Cardiac septum (tissue), 1 donor: ENCODE data around the gene ADAM17. TPM values are rescaled to one million over a fixed set of nuclear protein-coding genes. Genes with fewer than 3 reads are reported as not detected.
"Not testable (repeated sequence)": the region's sequence is repeated elsewhere in the genome, so short reads cannot be mapped to it uniquely, and the experiment has no call there.

Source experiments
- DNase-seq: peaks from one replicate; pipeline ENCODE4 v3.0.0-alpha.2; 2020; ENCODE audit warnings: low spot score
- intact Hi-C: fragments of 100-400 bp; cut with DNase I; formaldehyde crosslinking; loops from one replicate; pipeline ENCODE4 v1.14.0; 2022
- total RNA-seq: library from RNA; stranded (reverse); fragmentation: NEBNext Ultra II Directional; extraction: Animal tissue kit (Norgen Biotek cat#: 25700); gene quantifications from one replicate; pipeline ENCODE4 v1.2.1, GENCODE V29; 2021
- donor health status: DM: no; HTN: no; CAD: no.

The ADAM17 gene
- total RNA-seq, 1 donor from 2014 or later: 18.9 TPM

- intact Hi-C loops: no loop called here
- no peak for DNase-seq
Measured at GRCh38 chr2:9532421-9532820, 23.2 kb downstream of the ADAM17 start.

- no peak for DNase-seq
- intact Hi-C loops: no loop called here
Measured at GRCh38 chr2:9527995-9528787, 27.4 kb downstream of the ADAM17 start.

- no peak for DNase-seq
Measured at GRCh38 chr2:9525266-9525665, 30.4 kb downstream of the ADAM17 start.

GRCh38 chr2:9524291-9524690 lies 31.3 kb downstream of the ADAM17 start:
- intact Hi-C loops: no loop called here
- no peak for DNase-seq

More at GRCh38 chr2:9525266-9525665, 30.4 kb downstream of the ADAM17 start:
- intact Hi-C loops: no loop called here

- intact Hi-C loops: no loop called here
- no peak for DNase-seq
Measured at GRCh38 chr2:9519250-9519649, 36.4 kb downstream of the ADAM17 start.

GRCh38 chr2:9518780-9519179 lies 36.9 kb downstream of the ADAM17 start:
- no peak for DNase-seq
- intact Hi-C loops: no loop called here

- intact Hi-C loops: no loop called here
- no peak for DNase-seq
Measured at GRCh38 chr2:9518163-9518562, 37.5 kb downstream of the ADAM17 start.

GRCh38 chr2:9517118-9517782 lies 38.4 kb downstream of the ADAM17 start:
- intact Hi-C loops: no loop called here

GRCh38 chr2:9513946-9514345 lies 41.7 kb downstream of the ADAM17 start:
- DNase-seq, intact Hi-C loops: not testable (repeated sequence)

More at GRCh38 chr2:9517118-9517782, 38.4 kb downstream of the ADAM17 start:
- no peak for DNase-seq

GRCh38 chr2:9508931-9509330 lies 46.7 kb downstream of the ADAM17 start:
- intact Hi-C loops: no loop called here
- no peak for DNase-seq

- intact Hi-C loops: no loop called here
- DNase-seq: no peak
Measured at GRCh38 chr2:9498210-9498609, 57.4 kb downstream of the ADAM17 start.

- DNase-seq: no peak
- intact Hi-C loops: no loop called here
Measured at GRCh38 chr2:9497017-9497416, 58.6 kb downstream of the ADAM17 start.

- intact Hi-C loops: no loop called here
Measured at GRCh38 chr2:9494081-9494480, 61.5 kb downstream of the ADAM17 start.

GRCh38 chr2:9493478-9493877 lies 62.2 kb downstream of the ADAM17 start:
- DNase-seq: no peak
- intact Hi-C loops: no loop called here

More at GRCh38 chr2:9494081-9494480, 61.5 kb downstream of the ADAM17 start:
- no peak for DNase-seq

- no peak for DNase-seq
- intact Hi-C loops: no loop called here
Measured at GRCh38 chr2:9492927-9493326, 62.7 kb downstream of the ADAM17 start.

GRCh38 chr2:9490789-9491188 lies 64.8 kb downstream of the ADAM17 start:
- intact Hi-C loops: no loop called here
- DNase-seq: no peak

GRCh38 chr2:9488583-9489547 lies 66.8 kb downstream of the ADAM17 start:
- DNase-seq: no peak
- intact Hi-C loops: no loop called here

GRCh38 chr2:9484533-9484932 lies 71.1 kb downstream of the ADAM17 start:
- intact Hi-C loops: no loop called here
- no peak for DNase-seq

- intact Hi-C loops: no loop called here
- no peak for DNase-seq
Measured at GRCh38 chr2:9483107-9483506, 72.5 kb downstream of the ADAM17 start.

GRCh38 chr2:9480157-9480556 lies 75.5 kb downstream of the ADAM17 start:
- DNase-seq: no peak
- intact Hi-C loops: no loop called here
